ENCODE measurements around the gene ADAM19.
A peak's percentile ranks its signal among the peaks of the same experiment; 100 is the strongest.

Gene ADAM19

DNA sequence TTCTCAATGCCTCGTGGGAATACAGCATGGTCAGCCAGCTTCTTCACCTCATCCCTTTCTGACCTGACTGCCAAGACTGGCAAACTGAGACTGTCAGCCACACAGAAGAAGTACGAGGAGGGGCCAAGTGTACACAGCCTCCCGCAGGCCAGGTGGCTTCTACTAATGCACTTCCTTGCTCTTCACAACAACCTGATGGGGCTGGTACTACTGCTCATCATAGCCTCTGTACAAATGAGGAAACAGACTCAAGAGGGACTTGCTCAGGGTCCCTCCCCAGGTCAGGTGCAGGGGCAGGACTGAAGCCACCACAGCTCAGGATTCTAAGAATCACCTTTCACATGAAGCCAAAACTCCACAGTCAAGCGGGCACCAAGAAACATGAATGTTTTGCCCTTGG lies 94.3 kb downstream of the ADAM19 start:
- DNase-seq: no peak

GRCh38 chr5:157479612-157480510 lies 95.7 kb downstream of the ADAM19 start:
- no peak for DNase-seq

DNA sequence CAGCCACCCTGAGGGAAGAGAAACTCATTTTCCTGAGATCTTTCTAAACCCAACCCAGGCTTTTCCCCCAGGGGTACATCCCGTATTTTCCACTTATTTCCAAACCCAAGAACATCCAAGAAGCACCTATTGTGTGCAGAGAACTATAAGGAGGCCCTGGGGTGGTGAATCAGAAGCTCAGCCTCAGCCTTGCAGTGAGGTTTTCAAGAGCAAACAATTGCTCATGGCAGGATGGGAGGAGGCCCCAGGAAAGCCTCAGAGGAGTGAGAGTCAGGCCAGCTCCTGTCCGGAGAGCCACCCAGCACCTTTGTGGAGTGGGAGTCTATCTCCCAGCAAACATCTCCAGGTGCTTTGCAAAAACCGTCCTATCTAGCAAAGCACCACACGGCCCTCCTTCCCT lies 96.4 kb downstream of the ADAM19 start:
- DNase-seq: no peak

- DNase-seq: no peak
These were observed 96.8 kb downstream of the ADAM19 start for GRCh38 chr5:157478726-157479125.

GRCh38 chr5:157477814-157478494 lies 97.6 kb downstream of the ADAM19 start:
- DNase-seq: no peak

DNA sequence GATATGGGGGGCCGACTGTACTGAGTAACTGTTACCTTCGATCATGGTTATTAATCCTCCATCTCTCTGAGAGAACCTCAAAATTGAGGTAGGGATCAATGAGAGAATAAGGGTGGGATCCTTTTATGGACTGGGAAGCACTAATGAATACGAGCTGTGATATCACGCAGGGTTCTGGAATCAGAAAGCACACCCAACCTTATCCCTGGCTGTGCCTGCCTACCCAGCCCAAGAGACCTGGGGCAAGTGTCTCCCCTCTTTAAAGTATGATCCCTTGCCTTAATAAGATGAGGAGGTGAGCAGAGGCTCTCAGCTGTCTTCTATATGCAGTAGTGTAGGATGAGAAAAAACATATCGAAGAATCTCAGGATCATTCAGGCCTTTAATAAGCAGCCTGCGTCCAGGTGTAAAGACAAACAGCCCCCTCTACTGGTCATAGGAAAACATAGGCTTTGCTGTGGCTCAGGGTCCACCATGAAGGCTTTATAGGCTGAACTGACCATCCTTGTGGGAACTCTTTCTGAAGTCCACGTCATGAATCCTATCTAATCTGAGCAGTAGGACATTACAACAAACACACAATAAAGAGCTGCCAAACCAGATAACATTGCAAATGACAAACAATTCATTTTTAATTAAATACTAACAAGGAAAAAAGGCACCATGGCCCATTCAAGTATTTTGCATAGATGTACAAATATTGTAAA lies 98.7 kb downstream of the ADAM19 start:
- no peak for DNase-seq

- DNase-seq: no peak
These were observed 100.1 kb downstream of the ADAM19 start for GRCh38 chr5:157475432-157475831.

- no peak for DNase-seq
These were observed 101.9 kb downstream of the ADAM19 start for GRCh38 chr5:157473383-157474320.

DNA sequence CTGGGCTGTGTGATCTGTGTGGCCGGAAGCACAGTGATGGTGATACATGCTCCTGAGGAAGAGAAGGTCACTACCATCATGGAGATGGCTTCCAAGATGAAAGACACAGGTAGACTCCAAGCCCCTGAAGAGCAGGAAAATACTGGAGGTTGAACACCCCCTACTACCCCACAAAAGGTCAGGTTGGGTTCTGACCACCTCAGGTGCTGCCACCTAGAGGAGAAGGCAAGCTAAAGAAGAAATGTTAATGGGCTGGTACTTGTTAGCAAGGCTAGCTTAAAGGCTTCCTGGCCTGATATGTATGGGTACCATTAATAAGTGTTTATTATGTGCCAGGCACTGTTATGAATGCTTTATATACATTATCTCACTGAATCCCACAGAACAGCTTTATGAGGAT lies 103.9 kb downstream of the ADAM19 start:
- DNase-seq: peak; percentile 47 to 48

DNA sequence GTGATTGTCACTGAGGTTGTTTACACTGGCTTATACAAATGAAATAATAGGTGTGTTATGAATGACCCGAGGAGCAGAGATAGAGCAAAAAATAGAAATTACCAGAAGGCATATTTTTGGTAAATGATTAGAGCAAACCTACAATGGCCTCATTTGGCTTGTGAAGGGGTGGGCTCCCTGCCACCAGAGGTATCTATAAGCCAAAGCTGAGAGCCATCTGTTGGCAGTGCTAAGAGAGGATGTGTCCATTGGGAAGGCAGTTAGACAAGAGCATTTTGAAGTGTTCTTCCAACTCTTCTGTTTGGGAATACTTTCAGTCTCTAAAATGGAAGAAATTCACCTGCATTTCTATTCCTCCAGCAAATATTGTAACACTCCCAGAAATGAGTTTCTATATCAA lies 104.9 kb downstream of the ADAM19 start:
- DNase-seq: no peak

- DNase-seq: no peak
These were observed 105.9 kb downstream of the ADAM19 start for GRCh38 chr5:157469687-157470086.

GRCh38 chr5:157469073-157469472 lies 106.5 kb downstream of the ADAM19 start:
- DNase-seq: no peak

DNA sequence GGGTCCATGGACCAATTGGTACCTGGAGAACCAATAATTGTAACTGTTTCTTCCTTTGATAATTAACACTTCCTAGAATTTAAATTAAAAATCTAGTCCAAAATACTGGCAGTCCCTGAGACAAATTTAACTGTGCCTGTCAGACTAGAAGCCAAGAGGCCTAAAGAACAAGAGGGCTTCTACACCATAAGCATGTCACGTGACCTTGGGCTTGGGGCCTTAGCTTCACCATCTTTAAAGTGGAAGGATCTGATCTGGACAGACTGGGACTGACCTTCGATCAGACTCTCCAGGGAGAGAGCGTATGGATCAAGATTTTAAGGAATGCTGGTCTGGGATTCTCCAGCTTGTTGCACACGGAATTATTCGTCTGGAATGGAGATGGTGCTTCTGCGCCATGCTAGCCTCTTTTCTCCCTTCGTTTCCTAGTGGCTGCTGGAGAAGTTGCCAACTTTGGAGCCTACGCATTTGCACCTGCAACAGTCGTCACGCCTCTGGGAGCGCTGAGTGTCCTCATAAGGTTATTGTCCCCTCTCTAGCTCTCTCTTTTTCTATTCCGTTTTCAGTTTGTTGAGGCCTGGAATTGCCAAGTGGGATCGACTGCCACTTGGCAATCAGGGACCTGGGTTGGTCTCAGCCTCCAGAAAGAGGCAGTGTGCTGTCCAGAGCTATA lies 107.1 kb downstream of the ADAM19 start:
- DNase-seq: no peak

DNA sequence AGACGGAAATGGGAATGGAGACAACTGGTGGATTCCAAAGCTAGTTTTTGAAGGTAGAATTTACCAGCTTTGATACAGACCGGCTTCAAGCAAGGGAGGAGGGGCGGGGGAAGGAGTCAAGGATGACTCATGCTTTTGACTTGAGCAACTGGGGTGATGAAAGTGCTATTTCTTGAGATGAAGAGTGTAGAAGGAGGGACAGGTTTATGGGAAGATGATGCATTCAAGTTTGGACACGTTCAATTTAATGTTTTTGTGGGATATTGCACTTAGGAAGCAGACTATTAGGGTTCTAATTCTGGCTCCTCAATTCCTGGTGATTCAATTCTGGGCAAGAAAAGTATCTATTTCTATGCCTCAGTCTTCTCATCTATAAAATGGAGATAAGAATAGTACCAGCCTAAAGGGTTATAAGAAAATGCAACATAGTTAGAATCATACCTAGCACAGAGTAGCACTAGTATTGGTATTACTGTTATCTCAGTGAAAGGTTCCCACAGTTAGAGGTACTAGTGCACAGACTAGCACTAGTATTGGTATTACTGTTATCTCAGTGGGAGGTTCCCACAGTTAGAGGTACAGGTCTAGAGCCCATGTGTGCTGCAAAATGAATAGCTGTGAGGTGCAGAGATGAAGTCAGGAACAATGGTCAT lies 110.9 kb downstream of the ADAM19 start:
- DNase-seq: peak; percentile 77 to 78

DNA sequence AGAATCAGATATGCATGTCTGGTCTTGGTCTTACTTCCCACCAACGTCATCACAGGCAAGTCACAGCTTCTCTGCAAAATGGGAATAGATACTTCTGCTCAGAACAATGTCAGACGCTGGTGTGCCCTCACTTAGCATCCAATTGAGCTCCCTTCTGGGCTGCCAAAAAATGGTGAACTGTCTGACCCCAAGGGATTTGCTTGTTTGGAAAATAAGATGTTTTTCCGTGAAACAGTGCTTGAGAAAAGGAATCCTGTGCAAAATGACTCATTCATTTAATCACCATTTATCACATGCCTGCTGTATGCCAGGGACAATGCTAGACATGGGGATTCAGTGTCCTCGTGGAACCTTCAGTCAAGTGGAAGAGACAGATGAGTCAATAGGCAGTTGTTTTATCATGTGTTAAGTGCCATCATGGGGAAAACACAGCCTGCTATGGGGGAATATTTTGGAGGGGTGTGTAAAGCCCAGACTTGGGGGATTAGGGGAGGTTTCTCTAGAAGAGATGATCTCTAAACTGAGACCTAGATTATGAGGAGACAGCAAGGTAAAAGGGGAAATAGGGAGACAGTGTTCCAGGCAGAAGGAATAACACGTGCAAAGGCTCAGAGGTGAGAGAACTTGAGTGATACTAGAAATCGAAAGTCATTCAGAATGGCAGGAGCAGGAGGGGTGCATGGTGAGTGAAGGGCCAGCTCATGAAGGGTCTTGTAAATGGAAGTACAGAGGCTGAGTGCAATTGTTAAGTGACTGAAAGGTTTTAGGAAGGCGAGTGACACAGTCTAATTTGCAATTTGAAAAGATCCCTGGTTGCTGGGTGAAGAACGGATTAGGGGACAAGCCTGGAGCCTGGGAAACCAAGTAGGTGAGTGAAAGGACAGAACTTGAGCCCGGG lies 111.7 kb downstream of the ADAM19 start:
- DNase-seq: no peak

DNA sequence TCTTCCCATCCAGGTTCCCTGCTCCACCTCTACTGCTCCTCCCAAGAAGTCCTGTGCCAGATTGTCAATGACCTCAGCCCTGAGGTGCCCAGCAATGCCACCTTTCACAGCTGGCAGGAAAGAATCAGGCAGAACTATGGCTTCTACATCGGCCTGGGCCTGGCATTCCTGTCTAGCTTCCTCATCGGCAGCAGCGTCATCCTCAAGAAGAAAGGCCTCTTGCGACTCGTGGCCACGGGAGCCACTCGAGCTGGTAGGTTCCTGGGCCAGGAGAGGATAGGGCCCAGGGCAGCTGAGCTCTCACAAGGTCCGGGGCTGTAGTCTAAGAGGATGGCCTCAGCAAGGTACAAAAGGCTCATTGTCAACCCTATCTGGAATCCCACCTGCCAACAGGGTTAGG lies 112.5 kb downstream of the ADAM19 start:
- DNase-seq: no peak

DNA sequence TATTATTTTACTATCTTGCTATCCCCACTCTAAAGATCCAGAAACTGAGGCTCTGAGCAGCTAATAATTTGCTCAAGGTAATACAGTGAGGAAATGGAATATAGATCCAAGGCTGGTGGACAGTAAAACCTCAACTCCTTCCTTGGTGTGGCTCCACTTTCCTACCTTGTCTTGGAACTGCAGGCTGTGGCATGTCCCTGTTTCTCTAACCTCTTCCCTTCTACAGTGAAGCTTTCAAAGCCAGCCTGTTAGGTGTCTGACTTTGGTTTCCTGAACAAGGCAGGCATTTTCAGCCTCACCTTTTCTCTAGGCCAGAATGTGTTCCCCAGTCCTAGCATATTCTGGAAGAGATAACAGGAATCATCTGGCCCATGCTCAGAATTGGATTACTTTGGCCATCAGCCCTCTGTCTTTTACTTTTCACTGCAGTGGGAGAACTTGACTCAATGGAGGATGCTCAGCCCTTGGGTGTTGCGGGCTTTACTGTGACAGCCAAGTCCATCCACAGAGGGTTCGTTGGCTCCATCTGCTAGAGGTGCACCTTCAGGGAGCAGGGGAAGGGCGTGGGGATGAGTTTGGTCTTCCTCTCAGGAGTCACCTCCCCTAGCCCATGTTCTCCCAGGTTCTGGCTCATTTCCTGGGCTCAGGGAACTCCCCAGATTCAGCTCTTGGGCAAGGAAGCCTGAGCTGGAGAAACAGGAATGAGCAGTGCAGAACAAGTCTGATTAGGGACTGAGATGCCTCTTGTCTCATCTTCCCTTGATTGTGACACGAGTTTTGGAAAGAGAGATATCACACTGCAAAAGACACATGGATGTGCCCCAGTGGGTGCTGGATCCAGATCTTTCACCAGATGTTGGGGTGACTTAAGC lies 114.4 kb downstream of the ADAM19 start:
- DNase-seq: peak in 1 of 2 experiments; percentile 17

DNA sequence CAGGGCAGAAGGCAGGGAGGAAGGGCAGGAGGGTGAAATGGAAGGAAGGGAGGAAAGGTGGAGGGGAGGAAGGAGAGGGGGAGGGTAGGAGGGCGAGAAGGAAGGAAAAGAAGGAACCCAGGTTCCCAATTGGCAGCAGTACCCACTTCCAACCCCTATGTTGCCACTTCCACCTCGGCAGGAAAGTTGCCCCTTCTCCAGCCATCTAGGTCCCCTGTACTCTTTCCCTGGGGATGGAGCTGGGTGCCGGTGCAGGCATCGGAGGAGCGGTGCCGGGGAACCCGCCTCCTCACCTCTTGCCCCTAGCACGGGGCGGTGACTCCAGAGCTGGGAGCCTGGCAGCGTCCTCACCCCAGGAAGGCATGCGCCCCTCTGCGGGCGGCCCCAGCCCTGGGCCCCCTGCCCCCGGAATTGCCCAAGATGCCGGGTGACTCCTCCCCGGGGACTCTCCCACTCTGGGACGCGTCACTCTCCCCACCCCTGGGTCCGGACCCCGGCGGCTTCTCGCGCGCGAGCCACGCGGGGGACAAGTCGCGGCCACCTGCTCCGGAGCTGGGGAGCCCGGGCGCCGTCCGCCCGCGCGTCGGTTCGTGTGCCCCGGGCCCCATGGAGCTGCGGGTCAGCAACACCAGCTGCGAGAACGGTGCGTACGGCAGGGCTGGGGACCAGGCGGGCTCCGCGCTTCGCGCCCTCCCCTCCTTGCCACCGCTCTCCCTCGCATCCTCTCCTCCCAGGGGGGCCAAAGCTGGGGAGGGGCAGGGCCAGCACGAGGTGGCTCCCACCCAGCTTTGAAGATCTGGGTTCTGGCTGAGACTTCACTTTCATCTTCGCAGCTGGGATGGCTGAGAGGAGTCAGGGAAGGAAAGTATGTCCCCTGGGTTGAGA lies 115.6 kb downstream of the ADAM19 start, which contains the start of gene NIPAL4:
TSS of gene NIPAL4 (plus strand) at position 499 of the 885 bp plus-strand sequence. CDS start at position 607, 108 bp downstream.
- DNase-seq: peak; percentile 68 to 69

All from activated T-cell treated with anti-CD3 and anti-CD28 coated beads, Interleukin-2, amount 50 U/mL, for 48 hours (primary cell).